DOHH2 (cell line): ENCODE results near the gene TSC2.
"Not testable (repeated sequence)": the region's sequence is repeated elsewhere in the genome, so short reads cannot be mapped to it uniquely, and the experiment has no call there.

Experiments
- H3F3A ChIP-seq: fragments of 200-600 bp; sonication (generic), shearing (Covaris generic); 2 replicates; pipeline ENCODE4 v1.6.0; 2016; ENCODE audit warnings: antibody characterized with exemption, mild to moderate bottlenecking; ENCODE audit not compliant: control insufficient read depth, insufficient read depth
- H3K27ac ChIP-seq: fragments of 200-600 bp; sonication (generic); 2 replicates; pipeline ENCODE4 v1.5.1; 2014; ENCODE audit warnings: low read depth, mild to moderate bottlenecking, low read length, moderate library complexity
- H3K27me3 ChIP-seq: fragments of 200-600 bp; sonication (generic); 2 replicates; pipeline ENCODE4 v1.6.1; 2014; ENCODE audit warnings: mild to moderate bottlenecking, low read length, mixed read lengths; ENCODE audit not compliant: control insufficient read depth
- H3K36me3 ChIP-seq: fragments of 200-600 bp; sonication (generic); 2 replicates; pipeline ENCODE4 v1.6.1; 2014; ENCODE audit warnings: mild to moderate bottlenecking, low read length, moderate library complexity, mixed read lengths; ENCODE audit not compliant: control insufficient read depth
- H3K4me1 ChIP-seq: fragments of 200-600 bp; sonication (generic); 2 replicates; pipeline ENCODE4 v1.6.1; 2014; ENCODE audit warnings: mild to moderate bottlenecking, low read length, mixed read lengths; ENCODE audit not compliant: control insufficient read depth
- H3K4me2 ChIP-seq: fragments of 200-600 bp; sonication (generic); 2 replicates; pipeline ENCODE4 v1.6.0; 2014; ENCODE audit warnings: mild to moderate bottlenecking, low read length, moderate library complexity
- H3K4me3 ChIP-seq: fragments of 200-600 bp; sonication (generic); 2 replicates; pipeline ENCODE4 v1.5.1; 2014; ENCODE audit warnings: mild to moderate bottlenecking, low read length, mixed read lengths
- H3K79me2 ChIP-seq: fragments of 200-600 bp; sonication (generic); 2 replicates; pipeline ENCODE4 v1.6.1; 2014; ENCODE audit warnings: mild to moderate bottlenecking, low read length, mixed read lengths; ENCODE audit not compliant: control insufficient read depth
- H3K9me2 ChIP-seq: fragments of 200-600 bp; sonication (generic); replicated peaks from 2 replicates; pipeline ENCODE4 v1.6.1; 2014; ENCODE audit warnings: mild to moderate bottlenecking, low read length, mixed read lengths; ENCODE audit not compliant: control insufficient read depth
- H3K9me3 ChIP-seq: fragments of 200-600 bp; sonication (generic); 2 replicates; pipeline ENCODE4 v1.6.1; 2014; ENCODE audit warnings: antibody characterized with exemption, low read length, mixed read lengths; ENCODE audit not compliant: control insufficient read depth, insufficient read depth
- H4K20me1 ChIP-seq: fragments of 200-600 bp; sonication (generic); 2 replicates; pipeline ENCODE4 v1.6.0; 2014; ENCODE audit warnings: low read depth, mild to moderate bottlenecking, antibody characterized with exemption, low read length, moderate library complexity; ENCODE audit not compliant: control insufficient read depth, insufficient read depth
- EZH2phosphoT487 ChIP-seq: fragments of 200-600 bp; sonication (generic); IDR thresholded peaks from 2 replicates; pipeline ENCODE4 v1.6.1; 2017; ENCODE audit warnings: borderline replicate concordance, mild to moderate bottlenecking, antibody characterized with exemption, low read length, moderate library complexity, mixed read lengths
- TF ChIP-seq, protein P1 (sequence below): fragments of 200-600 bp; sonication (generic); IDR thresholded peaks from one replicate; pipeline ENCODE4 v1.5.1; 2014; ENCODE audit warnings: antibody characterized with exemption, mild to moderate bottlenecking, low read depth, low read length; ENCODE audit not compliant: poor library complexity, severe bottlenecking

Gene TSC2

DNA sequence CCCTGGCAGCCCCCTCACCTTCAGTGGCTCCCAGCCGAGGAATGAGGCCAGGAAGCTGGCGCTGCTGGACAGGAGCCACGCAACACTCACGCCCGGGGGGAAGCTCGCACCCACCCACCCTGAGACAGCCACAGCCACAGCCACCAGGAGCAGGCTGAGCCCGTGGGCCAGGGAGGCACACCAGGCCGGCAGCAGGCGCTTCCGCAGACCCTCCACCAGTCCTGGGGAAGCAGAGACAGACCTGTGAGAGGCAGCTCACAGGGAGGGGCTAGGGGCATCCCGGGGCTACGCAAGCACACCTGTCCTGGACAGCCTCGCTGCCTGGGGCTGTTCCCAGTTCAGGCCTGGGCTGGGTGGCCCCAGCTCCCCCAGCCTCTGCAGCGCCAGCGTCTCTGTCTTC, 46.0 kb downstream of the TSC2 start:
- Histone ChIP-seq H4K20me1 (no peaks in the 10 kb centered on the region), H3K4me1 (no peaks in the 10 kb centered on the region), H3K36me3 (peaks cover 15% of the 10 kb centered on the region; the same call in 1 of the 2 replicates), H3K9me3 (no peaks in the 10 kb centered on the region), H3K9me2 (no peaks in the 10 kb centered on the region), H3K4me3 (no peak overlapping the region), H3F3A (no peaks in the 10 kb centered on the region), H3K79me2 (no peaks in the 10 kb centered on the region), H3K27ac (no peak overlapping the region), H3K27me3 (no peaks in the 10 kb centered on the region), H3K4me2 (no peak overlapping the region)
- no peak for TF ChIP-seq EZH2phosphoT487
- TF ChIP-seq, protein P1, sequence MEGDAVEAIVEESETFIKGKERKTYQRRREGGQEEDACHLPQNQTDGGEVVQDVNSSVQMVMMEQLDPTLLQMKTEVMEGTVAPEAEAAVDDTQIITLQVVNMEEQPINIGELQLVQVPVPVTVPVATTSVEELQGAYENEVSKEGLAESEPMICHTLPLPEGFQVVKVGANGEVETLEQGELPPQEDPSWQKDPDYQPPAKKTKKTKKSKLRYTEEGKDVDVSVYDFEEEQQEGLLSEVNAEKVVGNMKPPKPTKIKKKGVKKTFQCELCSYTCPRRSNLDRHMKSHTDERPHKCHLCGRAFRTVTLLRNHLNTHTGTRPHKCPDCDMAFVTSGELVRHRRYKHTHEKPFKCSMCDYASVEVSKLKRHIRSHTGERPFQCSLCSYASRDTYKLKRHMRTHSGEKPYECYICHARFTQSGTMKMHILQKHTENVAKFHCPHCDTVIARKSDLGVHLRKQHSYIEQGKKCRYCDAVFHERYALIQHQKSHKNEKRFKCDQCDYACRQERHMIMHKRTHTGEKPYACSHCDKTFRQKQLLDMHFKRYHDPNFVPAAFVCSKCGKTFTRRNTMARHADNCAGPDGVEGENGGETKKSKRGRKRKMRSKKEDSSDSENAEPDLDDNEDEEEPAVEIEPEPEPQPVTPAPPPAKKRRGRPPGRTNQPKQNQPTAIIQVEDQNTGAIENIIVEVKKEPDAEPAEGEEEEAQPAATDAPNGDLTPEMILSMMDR = no peak

DNA sequence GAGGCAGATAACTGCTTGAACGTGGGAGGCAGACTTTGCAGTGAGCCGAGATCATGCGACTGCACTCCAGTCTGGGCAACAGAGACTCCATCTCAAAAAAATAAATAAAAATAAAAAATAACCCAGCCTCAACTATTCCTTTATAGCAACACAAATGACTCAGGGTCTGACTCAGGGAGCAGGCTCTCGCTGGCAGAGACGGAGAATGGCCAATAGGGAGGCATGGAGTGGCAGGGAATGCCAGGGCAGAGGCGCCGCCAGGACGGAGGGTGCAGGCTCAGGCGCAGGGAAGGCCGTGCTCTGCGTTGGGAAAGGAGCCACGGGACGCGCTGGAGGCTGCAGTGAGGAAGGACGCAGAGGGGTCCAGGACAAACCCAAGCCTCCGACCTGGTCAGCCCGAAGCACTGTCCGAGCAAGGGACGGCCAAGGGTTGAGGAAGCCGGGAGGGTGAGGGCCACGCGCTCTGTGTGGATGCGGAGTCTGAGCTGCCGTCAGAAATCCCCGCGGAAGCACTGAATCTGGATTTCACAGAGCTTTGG, 47.6 kb downstream of the TSC2 start:
- no peak overlapping the region for H3K27ac ChIP-seq
- peaks cover 5% of the 10 kb centered on the region; the same call in 1 of the 2 replicates for H3K36me3 ChIP-seq
- TF ChIP-seq, protein P1 = no peak
- no peak for TF ChIP-seq EZH2phosphoT487
- H3K9me2 ChIP-seq = no peaks in the 10 kb centered on the region
- H3K9me3 ChIP-seq = no peaks in the 10 kb centered on the region
- H4K20me1 ChIP-seq = no peaks in the 10 kb centered on the region
- no peaks in the 10 kb centered on the region for H3K79me2 ChIP-seq
- no peak overlapping the region for H3K4me2 ChIP-seq
- no peaks in the 10 kb centered on the region for H3K27me3 ChIP-seq
- H3F3A ChIP-seq = no peaks in the 10 kb centered on the region
- H3K4me3 ChIP-seq = no peak overlapping the region
- no peaks in the 10 kb centered on the region for H3K4me1 ChIP-seq

DNA sequence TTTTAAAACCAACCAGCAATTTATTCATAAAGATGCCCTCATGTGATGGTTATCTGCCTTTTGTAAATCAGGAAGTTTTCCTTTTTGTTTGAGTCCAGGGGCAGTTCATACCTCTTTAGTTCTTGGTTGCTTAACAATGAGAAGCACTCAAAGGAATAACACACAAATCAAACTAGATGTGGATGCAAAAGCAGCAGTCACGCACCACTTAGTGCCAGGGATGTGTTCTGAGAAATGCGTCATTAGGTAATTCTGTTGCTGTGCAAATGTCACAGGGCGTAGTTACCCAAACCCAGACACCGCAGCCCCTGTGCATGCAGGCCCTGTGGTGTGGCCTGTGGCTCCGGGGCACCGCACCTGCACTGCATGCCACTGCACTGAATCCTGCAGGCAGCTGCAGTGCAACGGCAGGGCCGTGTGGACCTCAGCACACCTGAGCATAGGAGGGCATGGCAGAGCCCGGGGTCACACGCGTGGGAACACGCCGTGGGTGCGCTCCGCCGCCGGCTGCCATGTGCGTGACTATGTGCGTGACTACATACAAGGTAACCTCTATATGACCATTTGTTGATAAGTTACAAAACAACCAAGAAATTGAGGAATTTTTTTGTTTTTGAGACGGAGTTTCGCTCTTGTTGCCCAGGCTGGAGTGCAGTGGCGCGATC, 48.3 kb downstream of the TSC2 start:
- Histone ChIP-seq H4K20me1 (no peaks in the 10 kb centered on the region), H3K79me2 (no peaks in the 10 kb centered on the region), H3K27ac (no peak overlapping the region), H3K36me3 (no peaks in the 10 kb centered on the region), H3K4me2 (no peak overlapping the region), H3K9me3 (no peaks in the 10 kb centered on the region), H3K9me2 (no peaks in the 10 kb centered on the region), H3F3A (no peaks in the 10 kb centered on the region), H3K4me3 (no peak overlapping the region), H3K4me1 (no peaks in the 10 kb centered on the region), H3K27me3 (no peaks in the 10 kb centered on the region)
- TF ChIP-seq EZH2phosphoT487 = no peak

DNA sequence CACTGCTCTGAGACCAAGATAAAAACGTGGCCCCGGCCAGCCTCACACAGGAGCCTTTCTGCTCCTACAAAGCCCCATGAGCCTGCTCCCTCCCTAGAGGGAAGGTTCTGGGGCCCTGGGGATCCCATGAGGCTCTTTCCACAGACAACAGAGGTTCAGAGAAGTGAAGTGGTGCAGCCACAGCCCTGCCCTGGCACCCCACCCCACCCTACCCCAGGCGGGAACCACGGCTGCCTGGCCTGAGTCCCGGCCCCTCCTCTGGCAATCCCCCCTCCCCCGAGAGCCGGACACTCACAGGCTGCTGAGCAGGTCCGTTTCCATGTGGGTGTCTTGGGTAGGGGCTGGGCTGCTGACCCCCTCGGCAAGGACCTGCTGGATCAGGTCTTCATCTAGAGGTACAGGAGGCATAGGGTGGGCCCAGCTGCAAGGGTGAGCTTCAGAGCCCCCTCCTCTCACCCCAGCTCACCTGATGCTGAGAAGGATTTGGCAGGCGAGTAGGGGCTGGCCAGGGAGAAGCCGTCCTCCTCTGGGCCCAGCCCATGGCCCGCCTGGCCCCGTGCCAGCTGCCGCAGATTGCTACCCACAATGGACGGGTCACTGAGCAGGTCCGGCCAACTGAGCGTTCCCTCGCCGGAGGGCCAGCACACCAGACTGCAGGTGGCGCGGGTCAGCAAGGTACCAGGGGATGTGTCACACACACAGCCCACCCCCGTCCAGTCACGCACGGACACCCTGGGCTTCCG, 49.2 kb downstream of the TSC2 start:
- no peak overlapping the region for H3K4me2 ChIP-seq
- no peaks in the 10 kb centered on the region for H3K9me2 ChIP-seq
- H3K36me3 ChIP-seq = no peaks in the 10 kb centered on the region
- no peaks in the 10 kb centered on the region for H3K9me3 ChIP-seq
- TF ChIP-seq, protein P1 = no peak
- TF ChIP-seq EZH2phosphoT487 = no peak
- no peak overlapping the region for H3K4me3 ChIP-seq
- no peaks in the 10 kb centered on the region for H4K20me1 ChIP-seq
- no peaks in the 10 kb centered on the region for H3K79me2 ChIP-seq
- no peak overlapping the region for H3K27ac ChIP-seq
- H3K27me3 ChIP-seq = no peaks in the 10 kb centered on the region
- H3F3A ChIP-seq = no peaks in the 10 kb centered on the region
- no peaks in the 10 kb centered on the region for H3K4me1 ChIP-seq

DNA sequence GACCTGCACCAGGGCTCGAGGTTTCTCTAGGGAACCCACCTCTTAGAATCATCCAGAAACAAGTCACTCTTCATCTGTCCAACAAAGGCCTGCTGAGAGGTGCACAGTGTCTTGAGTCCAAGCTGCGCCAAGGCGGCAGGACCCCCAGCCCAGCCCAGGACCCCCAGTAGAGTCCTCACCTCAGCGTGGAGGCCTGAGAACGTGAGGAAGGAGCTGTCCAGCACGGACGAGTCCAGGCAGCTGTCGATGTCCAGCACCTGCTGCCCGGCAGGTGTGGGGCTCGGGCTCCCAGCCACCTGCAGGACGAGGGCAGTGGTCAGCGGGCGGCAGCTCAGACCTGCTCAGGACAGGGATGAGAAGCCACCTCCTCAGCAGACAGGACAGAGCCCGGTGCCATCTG, 49.9 kb downstream of the TSC2 start:
- H3K27me3 ChIP-seq, H3K9me3 ChIP-seq, H3K9me2 ChIP-seq, H3K79me2 ChIP-seq, H3K4me2 ChIP-seq, H3F3A ChIP-seq, H3K4me3 ChIP-seq, H4K20me1 ChIP-seq, H3K36me3 ChIP-seq, H3K27ac ChIP-seq, H3K4me1 ChIP-seq: not testable (repeated sequence)
